RWPE2 (cell line): ENCODE results near the gene CISD2.
"Not testable (repeated sequence)": the region's sequence is repeated elsewhere in the genome, so short reads cannot be mapped to it uniquely, and the experiment has no call there.

Experiments used
- ATAC-seq: fragments of 200-7000 bp; cut with Tn5 transposase; 3 replicates; pipeline ENCODE4 v1.9.1; 2021; ENCODE audit warnings: low read depth
- DNase-seq: peaks from one replicate; pipeline ENCODE4 v3.0.0-alpha.2; 2020; ENCODE audit warnings: low spot score
- H3K27ac ChIP-seq: fragments of 450-650 bp; 2 replicates; pipeline ENCODE4 v1.5.1; 2017; ENCODE audit warnings: mild to moderate bottlenecking; ENCODE audit not compliant: poor library complexity, severe bottlenecking
- H3K27me3 ChIP-seq: fragments of 250-450 bp; sonication (Bioruptor Pico); 2 replicates; pipeline ENCODE4 v1.5.1; 2021; ENCODE audit warnings: mild to moderate bottlenecking, moderate library complexity; ENCODE audit not compliant: insufficient read depth, poor library complexity, severe bottlenecking
- H3K36me3 ChIP-seq: fragments of 250-450 bp; sonication (Bioruptor Pico); 2 replicates; pipeline ENCODE4 v1.5.1; 2020; ENCODE audit warnings: low read depth, mild to moderate bottlenecking, moderate library complexity
- H3K4me1 ChIP-seq: fragments of 250-450 bp; sonication (Bioruptor Pico); 2 replicates; pipeline ENCODE4 v1.5.1; 2021; ENCODE audit warnings: mild to moderate bottlenecking, moderate library complexity; ENCODE audit not compliant: insufficient read depth, poor library complexity, severe bottlenecking
- H3K4me3 ChIP-seq: fragments of 250-450 bp; sonication (Bioruptor Pico); 2 replicates; pipeline ENCODE4 v1.5.1; 2021; ENCODE audit warnings: mild to moderate bottlenecking, moderate library complexity; ENCODE audit not compliant: severe bottlenecking
- H3K9me3 ChIP-seq: fragments of 250-450 bp; sonication (Bioruptor Pico); 2 replicates; pipeline ENCODE4 v1.5.1; 2021; ENCODE audit warnings: mild to moderate bottlenecking, moderate library complexity; ENCODE audit not compliant: severe bottlenecking
- CTCF ChIP-seq: fragments of 450-650 bp; IDR thresholded peaks from one replicate; pipeline ENCODE4 v1.5.1; 2017; ENCODE audit warnings: mild to moderate bottlenecking, moderate library complexity; ENCODE audit not compliant: poor library complexity, severe bottlenecking

Gene CISD2

DNA sequence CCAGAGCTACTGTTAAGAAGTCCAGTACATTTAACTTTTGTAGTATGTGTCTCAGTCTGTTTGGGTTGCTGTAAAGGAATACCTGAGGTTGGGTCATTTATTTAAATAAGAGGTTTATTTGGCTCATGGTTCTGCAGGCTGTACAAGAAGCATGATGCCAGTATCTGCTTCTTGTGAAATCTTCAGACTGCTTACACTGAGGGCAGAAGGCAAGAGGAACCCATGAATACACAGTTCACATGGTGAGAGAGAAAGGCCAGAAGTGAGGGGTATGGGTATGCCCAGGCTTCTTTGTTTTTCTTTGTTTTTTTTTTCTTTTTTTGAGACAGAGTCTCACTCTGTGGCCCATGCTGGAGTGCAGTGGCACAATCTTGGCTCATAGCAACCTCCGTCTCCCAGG lies 6.0 kb upstream of the CISD2 start:
- H3K9me3 ChIP-seq = peaks cover 2% of the 10 kb centered on the region
- TF ChIP-seq CTCF = no peak
- H3K27me3 ChIP-seq = no peaks in the 10 kb centered on the region
- ATAC-seq = no peak
- H3K4me3 ChIP-seq = no peak overlapping the region
- no peak overlapping the region for H3K27ac ChIP-seq
- peaks cover 10% of the 10 kb centered on the region for H3K4me1 ChIP-seq
- no peaks in the 10 kb centered on the region for H3K36me3 ChIP-seq
- no peak for DNase-seq

GRCh38 chr4:102865327-102865726 lies 3.5 kb upstream of the CISD2 start:
- not testable (repeated sequence) for H3K9me3 ChIP-seq, ATAC-seq, H3K36me3 ChIP-seq, H3K27me3 ChIP-seq, DNase-seq, H3K27ac ChIP-seq, H3K4me3 ChIP-seq
- peaks cover 13% of the 10 kb centered on the region for H3K4me1 ChIP-seq

DNA sequence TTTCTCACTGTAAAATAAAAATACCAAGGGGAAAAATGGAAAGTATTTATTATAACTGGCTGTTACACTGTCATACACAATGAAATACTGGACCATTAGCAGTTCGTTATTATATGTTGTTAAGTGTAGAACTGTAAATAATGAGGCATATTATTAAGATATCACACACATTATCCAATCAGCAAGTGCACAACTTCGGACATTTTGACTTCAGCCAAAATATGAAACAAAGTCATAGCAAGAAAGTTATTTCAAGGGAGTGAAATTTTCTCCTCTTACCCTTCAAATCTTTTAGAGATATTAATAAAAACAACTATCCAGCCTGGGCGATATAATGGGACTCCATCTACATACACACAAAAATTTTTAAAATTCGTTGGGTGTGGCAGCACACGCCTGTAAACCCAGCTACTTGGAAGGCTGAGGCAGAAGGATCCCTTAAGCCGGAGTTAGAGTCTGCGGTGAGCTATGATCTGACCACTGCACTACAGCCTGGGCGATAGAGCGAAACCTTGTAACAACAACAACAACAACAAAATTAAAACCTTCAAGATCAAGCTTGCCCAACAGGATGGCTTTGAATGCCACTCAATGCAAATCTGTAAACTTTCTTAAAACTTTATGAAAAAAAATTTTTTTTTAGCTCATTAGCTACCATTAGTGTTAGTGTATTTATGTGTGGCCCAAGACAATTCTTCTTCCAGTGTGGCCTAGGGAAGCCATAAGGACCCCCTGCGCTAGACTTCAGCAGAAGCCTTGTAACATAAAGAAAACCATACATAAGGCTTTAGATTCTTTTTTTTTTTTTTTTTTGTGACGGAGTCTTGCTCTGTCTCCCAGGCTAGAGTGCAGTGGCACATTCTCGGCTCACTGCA lies 1.3 kb upstream of the CISD2 start:
- Histone ChIP-seq H3K4me3 (peak overlapping the region; percentile 57), H3K36me3 (peaks cover 15% of the 10 kb centered on the region), H3K4me1 (peaks cover 23% of the 10 kb centered on the region), H3K9me3 (no peaks in the 10 kb centered on the region), H3K27ac (peak overlapping the region; percentile 88), H3K27me3 (no peaks in the 10 kb centered on the region)
- no peak for DNase-seq
- TF ChIP-seq CTCF = no peak
- no peak for ATAC-seq

DNA sequence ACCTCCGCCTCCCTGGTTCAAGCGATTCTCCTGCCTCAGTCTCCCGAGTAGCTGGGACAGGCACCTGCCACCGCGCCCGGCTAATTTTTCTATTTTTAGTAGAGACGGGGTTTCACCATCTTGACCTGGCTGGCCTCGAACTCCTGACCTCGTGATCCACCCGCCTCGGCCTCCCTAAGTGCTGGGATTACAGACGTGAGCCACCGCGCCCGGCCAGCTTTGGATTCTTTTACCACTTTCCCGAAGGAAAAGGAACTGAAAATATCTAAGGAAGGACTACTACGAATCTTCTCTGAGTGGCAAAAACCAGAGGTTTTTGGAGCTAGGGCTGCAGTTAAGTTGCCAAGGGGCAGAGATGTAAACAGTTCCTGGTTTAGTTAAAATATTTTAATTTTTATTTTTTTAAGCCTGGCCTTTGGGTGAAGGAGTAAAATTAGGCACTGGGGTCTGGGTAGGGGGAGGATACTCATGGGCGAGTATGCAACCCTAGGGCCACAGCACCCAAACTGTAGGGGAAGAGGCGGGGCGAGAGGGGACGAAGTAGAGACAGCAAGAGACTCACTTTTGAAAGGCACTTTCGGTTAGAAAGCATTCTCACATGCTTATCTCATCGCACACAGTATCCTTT lies 525 bp upstream of the CISD2 start:
- Histone ChIP-seq H3K9me3 (no peaks in the 10 kb centered on the region), H3K27ac (peak overlapping the region; percentile 88), H3K4me3 (peak overlapping the region; percentile 57), H3K36me3 (peaks cover 23% of the 10 kb centered on the region), H3K27me3 (no peaks in the 10 kb centered on the region), H3K4me1 (peaks cover 23% of the 10 kb centered on the region)
- ATAC-seq (peak; percentile 47; the same call in 2 of the 3 replicates), DNase-seq (no peak)
- no peak for TF ChIP-seq CTCF

GRCh38 chr4:102869569-102870197 lies 891 bp downstream of the CISD2 start:
- DNase-seq (no peak), ATAC-seq (no peak)
- no peaks in the 10 kb centered on the region for H3K27me3 ChIP-seq

More at GRCh38 chr4:102869569-102870197, 891 bp downstream of the CISD2 start:
- TF ChIP-seq CTCF = no peak
- H3K4me1 ChIP-seq = peaks cover 23% of the 10 kb centered on the region
- H3K27ac ChIP-seq = peak overlapping the region; percentile 88
- peak overlapping the region; percentile 57 for H3K4me3 ChIP-seq
- peaks cover 27% of the 10 kb centered on the region for H3K36me3 ChIP-seq
- H3K9me3 ChIP-seq = no peaks in the 10 kb centered on the region
